ENCODE results near the gene TNRC6A. TPM values are rescaled to one million over a fixed set of nuclear protein-coding genes. Genes with fewer than 3 reads are reported as not detected.

TNRC6A gene
- total and polyA plus RNA-seq, 2 of the 13 experiments (the other 11 are each of a cell fraction or from before 2014, with no cell fraction given) = 30.9 to 43.6 TPM

- peak; percentile 83 for TF ChIP-seq ARID5B (CRISPR knock-in tag; IDR thresholded peaks at IDR 0.05)
- TF ChIP-seq ZNF234 (CRISPR knock-in tag; conservative IDR thresholded peaks at IDR 0.05) = no peak
- peak; percentile 82 to 85 for TF ChIP-seq MAFK (conservative IDR thresholded peaks at IDR 0.05 in 1 of 2, IDR thresholded peaks at IDR 0.05 in 1 of 2; ENCODE audit: low read length in 2 of 2)
- no peak for TF ChIP-seq ZNF639 (CRISPR knock-in tag; conservative IDR thresholded peaks at IDR 0.05)
- TF ChIP-seq FOXA3 (CRISPR knock-in tag; IDR thresholded peaks at IDR 0.05) = peak; percentile 71
- TF ChIP-seq TFAP4 (IDR thresholded peaks at IDR 0.05; ENCODE audit: borderline replicate concordance, low read depth) = peak; percentile 73
- TF ChIP-seq MBD4 (IDR thresholded peaks at IDR 0.05; ENCODE audit: borderline replicate concordance, low read length) = no peak
These were observed 8.0 kb downstream of the TNRC6A start (continued) for GRCh38 chr16:24737391-24737871.
